SK-N-SH treated with all-trans-retinoic acid at 6 μM for 48 hours (cell line): ENCODE measurements around the gene CXCR5.

ENCODE experiments used
- ATAC-seq: fragments of 200-7000 bp; cut with Tn5 transposase; 3 replicates; pipeline ENCODE4 v1.9.1; 2020; ENCODE audit warnings: mild to moderate bottlenecking, moderate library complexity
- ARNTL ChIP-seq: fragments of 450-650 bp; formaldehyde crosslinking; IDR thresholded peaks from 2 replicates; pipeline ENCODE4 v1.5.0; 2020; ENCODE audit warnings: low read depth, mild to moderate bottlenecking, moderate library complexity, borderline replicate concordance
- BACH2 ChIP-seq: fragments of 250-450 bp; sonication (Bioruptor Pico); IDR thresholded peaks from 2 replicates; pipeline ENCODE4 v1.9.0; 2021; ENCODE audit warnings: mild to moderate bottlenecking, borderline replicate concordance
- CSDC2 ChIP-seq: fragments of 250-450 bp; sonication (Bioruptor Pico); IDR thresholded peaks from 2 replicates; pipeline ENCODE4 v1.5.0; 2020; ENCODE audit warnings: mild to moderate bottlenecking, moderate library complexity
- ESRRG ChIP-seq: fragments of 250-450 bp; sonication (Bioruptor Pico); IDR thresholded peaks from 2 replicates; pipeline ENCODE4 v1.6.1; 2021; ENCODE audit warnings: mild to moderate bottlenecking
- ISL1 ChIP-seq: fragments of 250-450 bp; sonication (Bioruptor Pico); IDR thresholded peaks from 2 replicates; pipeline ENCODE4 v2.1.2; 2022; ENCODE audit warnings: mild to moderate bottlenecking, moderate library complexity
- OSR1 ChIP-seq: fragments of 250-450 bp; sonication (Bioruptor Pico); IDR thresholded peaks from 2 replicates; pipeline ENCODE4 v1.8.0; 2022; ENCODE audit warnings: moderate library complexity, mild to moderate bottlenecking, inconsistent platforms
- PPARA ChIP-seq: fragments of 250-450 bp; sonication (Bioruptor Pico); IDR thresholded peaks from 2 replicates; pipeline ENCODE4 v1.5.0; 2020; ENCODE audit warnings: mild to moderate bottlenecking, borderline replicate concordance
- RARB ChIP-seq: fragments of 250-450 bp; sonication (Bioruptor Pico); IDR thresholded peaks from 2 replicates; pipeline ENCODE4 v1.8.0; 2021; ENCODE audit warnings: mild to moderate bottlenecking, moderate library complexity
- SNAI2 ChIP-seq: fragments of 250-450 bp; sonication (Bioruptor Pico); IDR thresholded peaks from 2 replicates; pipeline ENCODE4 v1.5.0; 2020; ENCODE audit warnings: mild to moderate bottlenecking, moderate library complexity
- TCF4 ChIP-seq: fragments of 250-450 bp; sonication (Bioruptor Pico); IDR thresholded peaks from 2 replicates; pipeline ENCODE4 v1.8.0; 2021; ENCODE audit warnings: mild to moderate bottlenecking, moderate library complexity, borderline replicate concordance
- TOX ChIP-seq: fragments of 250-450 bp; sonication (Bioruptor Pico); IDR thresholded peaks from 2 replicates; pipeline ENCODE4 v1.8.0; 2021; ENCODE audit warnings: mild to moderate bottlenecking, moderate library complexity, borderline replicate concordance
- ZC3H10 ChIP-seq: fragments of 250-450 bp; sonication (Bioruptor Pico); IDR thresholded peaks from 2 replicates; pipeline ENCODE4 v1.5.1; 2021; ENCODE audit warnings: mild to moderate bottlenecking, moderate library complexity
- ZFP3 ChIP-seq: fragments of 250-450 bp; sonication (Bioruptor Pico); IDR thresholded peaks from 2 replicates; pipeline ENCODE4 v1.5.0; 2020; ENCODE audit warnings: mild to moderate bottlenecking, moderate library complexity
- ZNF70 ChIP-seq: fragments of 450-650 bp; formaldehyde crosslinking; IDR thresholded peaks from 2 replicates; pipeline ENCODE4 v1.5.0; 2020; ENCODE audit warnings: mild to moderate bottlenecking, moderate library complexity
- ZNF8 ChIP-seq: fragments of 450-650 bp; formaldehyde crosslinking; IDR thresholded peaks from 2 replicates; pipeline ENCODE4 v1.5.0; 2020; ENCODE audit warnings: mild to moderate bottlenecking, moderate library complexity
- TF ChIP-seq, protein P1 (sequence below): fragments of 250-450 bp; sonication (Bioruptor Pico); IDR thresholded peaks from 2 replicates; pipeline ENCODE4 v1.8.0; 2021; ENCODE audit warnings: low read depth, mild to moderate bottlenecking, moderate library complexity, borderline replicate concordance
- TF ChIP-seq, protein P2 (sequence below): fragments of 250-450 bp; sonication (Bioruptor Pico); IDR thresholded peaks from 2 replicates; pipeline ENCODE4 v1.5.1; 2020; ENCODE audit warnings: low read depth, mild to moderate bottlenecking, moderate library complexity
- TF ChIP-seq, protein P3 (sequence below): fragments of 250-450 bp; sonication (Bioruptor Pico); IDR thresholded peaks from 2 replicates; pipeline ENCODE4 v1.5.1; 2021; ENCODE audit warnings: mild to moderate bottlenecking, moderate library complexity
- TF ChIP-seq, protein P4 (sequence below): fragments of 250-450 bp; sonication (Bioruptor Pico); IDR thresholded peaks from 2 replicates; pipeline ENCODE4 v1.8.0; 2020; ENCODE audit warnings: mild to moderate bottlenecking, moderate library complexity, borderline replicate concordance
- TF ChIP-seq, protein P5 (sequence below): fragments of 250-450 bp; sonication (Bioruptor Pico); IDR thresholded peaks from 2 replicates; pipeline ENCODE4 v1.5.0; 2020; ENCODE audit warnings: mild to moderate bottlenecking, moderate library complexity

The CXCR5 gene

DNA sequence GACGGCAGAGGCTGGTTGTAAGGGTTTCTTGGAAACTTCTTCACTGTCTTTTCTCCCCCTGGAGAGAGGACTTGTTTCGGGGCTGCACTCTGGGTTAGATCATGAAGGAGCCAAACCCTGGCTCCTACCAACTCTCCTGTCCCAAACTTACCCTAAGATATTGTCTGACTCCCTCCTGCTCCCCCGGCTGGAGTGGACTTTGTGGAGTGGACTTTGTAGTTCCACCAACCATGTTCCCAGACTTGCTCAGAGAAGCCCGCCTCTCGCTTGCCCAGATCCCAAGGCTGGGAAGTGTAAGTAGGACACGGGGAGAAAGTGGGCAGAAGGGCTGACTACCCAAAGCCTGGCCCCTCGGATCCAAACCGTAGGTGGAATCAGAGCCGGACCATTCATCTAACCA is 1.2 kb downstream of the CXCR5 start (continued):
- no peak for TF ChIP-seq CSDC2 (CRISPR knock-in tag)
- no peak for TF ChIP-seq ZNF70 (CRISPR knock-in tag)
- TF ChIP-seq ZFP3 (CRISPR knock-in tag): no peak
- TF ChIP-seq ISL1 (CRISPR knock-in tag): no peak
- TF ChIP-seq, all 23 proteins: peak for 0

DNA sequence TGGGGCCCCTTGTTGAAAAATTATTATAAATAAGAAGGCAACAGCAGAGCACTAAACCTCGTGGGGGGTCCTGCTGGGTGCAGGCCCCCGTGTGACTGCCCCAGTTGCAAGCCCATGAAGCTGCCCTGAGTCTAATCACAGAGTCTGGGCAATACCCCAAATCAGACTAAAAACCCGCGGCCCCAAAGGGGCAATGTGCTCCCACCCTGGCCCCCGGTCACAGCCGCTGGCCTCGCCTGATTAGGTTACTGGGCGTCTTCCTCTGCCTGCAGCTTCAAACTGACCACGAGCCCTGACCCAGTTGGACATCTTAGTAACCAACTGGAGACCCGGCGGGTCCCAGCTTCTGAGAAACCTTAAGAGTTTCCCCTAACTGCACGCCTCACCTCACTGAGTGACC is 1.6 kb downstream of the CXCR5 start:
- TF ChIP-seq CSDC2 (CRISPR knock-in tag) (no peak), PPARA (no peak), BACH2 (CRISPR knock-in tag) (no peak), ISL1 (CRISPR knock-in tag) (no peak), ZC3H10 (CRISPR knock-in tag) (no peak), ZNF8 (CRISPR knock-in tag) (no peak), ZFP3 (CRISPR knock-in tag) (no peak)
- TF ChIP-seq, protein P1, sequence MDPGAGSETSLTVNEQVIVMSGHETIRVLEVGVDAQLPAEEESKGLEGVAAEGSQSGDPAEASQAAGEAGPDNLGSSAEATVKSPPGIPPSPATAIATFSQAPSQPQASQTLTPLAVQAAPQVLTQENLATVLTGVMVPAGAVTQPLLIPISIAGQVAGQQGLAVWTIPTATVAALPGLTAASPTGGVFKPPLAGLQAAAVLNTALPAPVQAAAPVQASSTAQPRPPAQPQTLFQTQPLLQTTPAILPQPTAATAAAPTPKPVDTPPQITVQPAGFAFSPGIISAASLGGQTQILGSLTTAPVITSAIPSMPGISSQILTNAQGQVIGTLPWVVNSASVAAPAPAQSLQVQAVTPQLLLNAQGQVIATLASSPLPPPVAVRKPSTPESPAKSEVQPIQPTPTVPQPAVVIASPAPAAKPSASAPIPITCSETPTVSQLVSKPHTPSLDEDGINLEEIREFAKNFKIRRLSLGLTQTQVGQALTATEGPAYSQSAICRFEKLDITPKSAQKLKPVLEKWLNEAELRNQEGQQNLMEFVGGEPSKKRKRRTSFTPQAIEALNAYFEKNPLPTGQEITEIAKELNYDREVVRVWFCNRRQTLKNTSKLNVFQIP: no peak
- TF ChIP-seq, protein P2, sequence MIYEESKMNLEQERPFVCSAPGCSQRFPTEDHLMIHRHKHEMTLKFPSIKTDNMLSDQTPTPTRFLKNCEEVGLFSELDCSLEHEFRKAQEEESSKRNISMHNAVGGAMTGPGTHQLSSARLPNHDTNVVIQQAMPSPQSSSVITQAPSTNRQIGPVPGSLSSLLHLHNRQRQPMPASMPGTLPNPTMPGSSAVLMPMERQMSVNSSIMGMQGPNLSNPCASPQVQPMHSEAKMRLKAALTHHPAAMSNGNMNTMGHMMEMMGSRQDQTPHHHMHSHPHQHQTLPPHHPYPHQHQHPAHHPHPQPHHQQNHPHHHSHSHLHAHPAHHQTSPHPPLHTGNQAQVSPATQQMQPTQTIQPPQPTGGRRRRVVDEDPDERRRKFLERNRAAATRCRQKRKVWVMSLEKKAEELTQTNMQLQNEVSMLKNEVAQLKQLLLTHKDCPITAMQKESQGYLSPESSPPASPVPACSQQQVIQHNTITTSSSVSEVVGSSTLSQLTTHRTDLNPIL: no peak
- TF ChIP-seq, protein P3, sequence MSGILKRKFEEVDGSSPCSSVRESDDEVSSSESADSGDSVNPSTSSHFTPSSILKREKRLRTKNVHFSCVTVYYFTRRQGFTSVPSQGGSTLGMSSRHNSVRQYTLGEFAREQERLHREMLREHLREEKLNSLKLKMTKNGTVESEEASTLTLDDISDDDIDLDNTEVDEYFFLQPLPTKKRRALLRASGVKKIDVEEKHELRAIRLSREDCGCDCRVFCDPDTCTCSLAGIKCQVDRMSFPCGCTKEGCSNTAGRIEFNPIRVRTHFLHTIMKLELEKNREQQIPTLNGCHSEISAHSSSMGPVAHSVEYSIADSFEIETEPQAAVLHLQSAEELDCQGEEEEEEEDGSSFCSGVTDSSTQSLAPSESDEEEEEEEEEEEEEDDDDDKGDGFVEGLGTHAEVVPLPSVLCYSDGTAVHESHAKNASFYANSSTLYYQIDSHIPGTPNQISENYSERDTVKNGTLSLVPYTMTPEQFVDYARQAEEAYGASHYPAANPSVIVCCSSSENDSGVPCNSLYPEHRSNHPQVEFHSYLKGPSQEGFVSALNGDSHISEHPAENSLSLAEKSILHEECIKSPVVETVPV (CRISPR knock-in tag): no peak
- no peak for ATAC-seq

DNA sequence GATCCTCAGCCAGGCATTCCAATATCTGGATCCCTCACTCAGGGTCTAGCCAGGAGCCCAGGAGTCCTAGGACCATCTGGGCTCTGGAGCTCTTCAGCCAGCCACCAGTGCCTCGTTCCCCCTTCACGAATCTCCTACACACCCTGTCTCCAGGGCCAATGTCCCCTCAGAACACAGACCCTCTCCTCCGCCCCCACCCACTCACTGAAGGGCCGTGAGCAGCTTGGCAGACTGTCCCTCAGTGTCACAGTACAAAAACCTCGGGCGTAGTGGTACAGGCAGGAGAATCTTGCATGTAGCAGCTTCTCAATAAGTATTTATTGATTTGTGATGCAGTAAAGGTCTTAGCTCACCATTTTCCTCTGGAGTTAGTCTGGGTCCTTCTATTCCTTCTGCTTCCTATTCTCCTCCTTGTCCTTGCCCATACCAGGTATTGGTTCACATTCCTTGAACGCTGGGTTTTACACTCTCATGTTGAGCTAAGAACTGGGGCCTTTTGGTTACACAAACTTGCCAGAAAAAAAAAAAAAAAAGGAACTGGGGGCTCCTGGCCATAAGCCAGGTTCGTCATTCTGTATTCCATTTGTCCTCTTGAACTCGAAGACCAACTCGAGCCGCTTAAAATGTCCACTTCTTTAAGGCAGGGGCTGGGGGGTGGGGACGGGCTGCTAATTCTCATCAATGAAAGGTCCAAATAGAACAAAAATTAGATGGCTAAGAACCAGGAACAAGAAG is 2.3 kb downstream of the CXCR5 start:
- ATAC-seq: no peak
- TF ChIP-seq TOX (CRISPR knock-in tag): no peak
- TF ChIP-seq, protein P4, sequence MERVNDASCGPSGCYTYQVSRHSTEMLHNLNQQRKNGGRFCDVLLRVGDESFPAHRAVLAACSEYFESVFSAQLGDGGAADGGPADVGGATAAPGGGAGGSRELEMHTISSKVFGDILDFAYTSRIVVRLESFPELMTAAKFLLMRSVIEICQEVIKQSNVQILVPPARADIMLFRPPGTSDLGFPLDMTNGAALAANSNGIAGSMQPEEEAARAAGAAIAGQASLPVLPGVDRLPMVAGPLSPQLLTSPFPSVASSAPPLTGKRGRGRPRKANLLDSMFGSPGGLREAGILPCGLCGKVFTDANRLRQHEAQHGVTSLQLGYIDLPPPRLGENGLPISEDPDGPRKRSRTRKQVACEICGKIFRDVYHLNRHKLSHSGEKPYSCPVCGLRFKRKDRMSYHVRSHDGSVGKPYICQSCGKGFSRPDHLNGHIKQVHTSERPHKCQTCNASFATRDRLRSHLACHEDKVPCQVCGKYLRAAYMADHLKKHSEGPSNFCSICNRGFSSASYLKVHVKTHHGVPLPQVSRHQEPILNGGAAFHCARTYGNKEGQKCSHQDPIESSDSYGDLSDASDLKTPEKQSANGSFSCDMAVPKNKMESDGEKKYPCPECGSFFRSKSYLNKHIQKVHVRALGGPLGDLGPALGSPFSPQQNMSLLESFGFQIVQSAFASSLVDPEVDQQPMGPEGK (CRISPR knock-in tag): no peak
- no peak for TF ChIP-seq OSR1
- no peak for TF ChIP-seq ESRRG (CRISPR knock-in tag)
- TF ChIP-seq ISL1 (CRISPR knock-in tag): no peak
- TF ChIP-seq ZNF70 (CRISPR knock-in tag): no peak
- TF ChIP-seq CSDC2 (CRISPR knock-in tag): no peak
- TF ChIP-seq, protein P5, sequence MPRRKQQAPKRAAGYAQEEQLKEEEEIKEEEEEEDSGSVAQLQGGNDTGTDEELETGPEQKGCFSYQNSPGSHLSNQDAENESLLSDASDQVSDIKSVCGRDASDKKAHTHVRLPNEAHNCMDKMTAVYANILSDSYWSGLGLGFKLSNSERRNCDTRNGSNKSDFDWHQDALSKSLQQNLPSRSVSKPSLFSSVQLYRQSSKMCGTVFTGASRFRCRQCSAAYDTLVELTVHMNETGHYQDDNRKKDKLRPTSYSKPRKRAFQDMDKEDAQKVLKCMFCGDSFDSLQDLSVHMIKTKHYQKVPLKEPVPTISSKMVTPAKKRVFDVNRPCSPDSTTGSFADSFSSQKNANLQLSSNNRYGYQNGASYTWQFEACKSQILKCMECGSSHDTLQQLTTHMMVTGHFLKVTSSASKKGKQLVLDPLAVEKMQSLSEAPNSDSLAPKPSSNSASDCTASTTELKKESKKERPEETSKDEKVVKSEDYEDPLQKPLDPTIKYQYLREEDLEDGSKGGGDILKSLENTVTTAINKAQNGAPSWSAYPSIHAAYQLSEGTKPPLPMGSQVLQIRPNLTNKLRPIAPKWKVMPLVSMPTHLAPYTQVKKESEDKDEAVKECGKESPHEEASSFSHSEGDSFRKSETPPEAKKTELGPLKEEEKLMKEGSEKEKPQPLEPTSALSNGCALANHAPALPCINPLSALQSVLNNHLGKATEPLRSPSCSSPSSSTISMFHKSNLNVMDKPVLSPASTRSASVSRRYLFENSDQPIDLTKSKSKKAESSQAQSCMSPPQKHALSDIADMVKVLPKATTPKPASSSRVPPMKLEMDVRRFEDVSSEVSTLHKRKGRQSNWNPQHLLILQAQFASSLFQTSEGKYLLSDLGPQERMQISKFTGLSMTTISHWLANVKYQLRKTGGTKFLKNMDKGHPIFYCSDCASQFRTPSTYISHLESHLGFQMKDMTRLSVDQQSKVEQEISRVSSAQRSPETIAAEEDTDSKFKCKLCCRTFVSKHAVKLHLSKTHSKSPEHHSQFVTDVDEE (CRISPR knock-in tag): no peak
- TF ChIP-seq ZFP3 (CRISPR knock-in tag): no peak
- no peak for TF ChIP-seq SNAI2
- TF ChIP-seq, protein P2: no peak
- no peak for TF ChIP-seq BACH2 (CRISPR knock-in tag)
- TF ChIP-seq ZC3H10 (CRISPR knock-in tag): no peak
- TF ChIP-seq RARB (CRISPR knock-in tag): no peak
- TF ChIP-seq ARNTL (CRISPR knock-in tag): no peak
- no peak for TF ChIP-seq TCF4
- TF ChIP-seq ZNF8 (CRISPR knock-in tag): no peak
